ENCODE results near the gene FGF11. TPM values are rescaled to one million over a fixed set of nuclear protein-coding genes. Genes with fewer than 3 reads are reported as not detected.
"Not testable (repeated sequence)": the region's sequence is repeated elsewhere in the genome, so short reads cannot be mapped to it uniquely, and the experiment has no call there.

FGF11 gene
- total and polyA plus RNA-seq, 2 of the 4 experiments (the other 2 are of a cell fraction): 0.18 to 1.1 TPM

DNA sequence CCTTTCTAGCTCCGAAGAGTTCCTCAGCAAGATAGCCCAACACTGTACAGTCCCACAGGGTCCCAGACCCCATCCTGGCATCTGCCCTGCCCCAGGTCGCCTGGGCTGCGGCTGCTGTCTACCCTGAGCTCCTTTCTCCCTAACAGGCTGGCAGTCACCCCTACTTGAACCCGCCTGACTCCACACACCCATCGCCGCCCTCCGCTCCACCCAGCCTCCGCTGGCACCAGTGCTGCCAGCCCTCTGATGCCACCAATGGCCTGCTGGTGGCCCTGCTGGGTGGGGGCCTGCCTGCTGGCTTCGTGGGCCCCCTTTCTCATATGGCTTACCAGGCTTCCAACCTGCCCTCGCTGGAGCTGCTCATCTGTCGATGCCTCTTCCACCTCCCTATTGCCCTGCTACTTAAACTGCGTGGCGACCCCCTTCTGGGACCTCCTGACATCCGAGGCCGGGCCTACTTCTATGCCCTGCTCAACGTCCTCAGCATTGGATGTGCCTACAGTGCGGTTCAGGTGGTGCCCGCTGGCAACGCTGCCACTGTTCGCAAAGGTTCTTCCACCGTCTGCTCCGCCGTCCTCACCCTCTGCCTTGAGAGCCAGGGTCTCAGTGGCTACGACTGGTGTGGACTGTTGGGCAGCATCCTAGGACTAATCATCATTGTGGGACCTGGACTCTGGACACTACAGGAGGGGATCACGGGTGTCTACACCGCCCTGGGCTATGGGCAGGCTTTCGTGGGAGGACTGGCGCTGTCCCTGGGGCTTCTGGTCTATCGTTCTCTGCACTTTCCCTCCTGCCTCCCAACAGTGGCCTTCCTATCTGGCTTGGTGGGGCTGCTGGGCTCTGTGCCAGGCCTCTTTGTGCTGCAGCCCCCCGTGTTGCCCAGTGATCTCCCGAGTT, 42.8 kb downstream of the FGF11 start:
- Histone ChIP-seq H3K4me1 (ENCODE audit: control insufficient read depth, insufficient read depth, low read length) (peaks cover 17% of the 10 kb centered on the region), H3K79me1 (ENCODE audit: low read depth in 1 of 2, low read length in 2 of 2) (peaks cover 5 to 65% of the 10 kb centered on the region in 2 experiments; a peak in 3 of 4 replicates), H4K20me1 (ENCODE audit: insufficient read depth, low read length) (peaks cover 38% of the 10 kb centered on the region), H4K91ac (ENCODE audit: insufficient read depth, low read depth, low read length) (peak overlapping the region; percentile 100; the same call in 1 of the 2 replicates), H2AK5ac (ENCODE audit: low read depth, low read length) (peak overlapping the region; percentile 98; the same call in 1 of the 2 replicates), H3K27ac (ENCODE audit: insufficient read depth, low read length) (peak overlapping the region; percentile 99; the same call in 1 of the 2 replicates), H3K4ac (ENCODE audit: low read depth, low read length) (peak overlapping the region; percentile 100; the same call in 1 of the 2 replicates)
- H3K23ac ChIP-seq (ENCODE audit: low read depth, low read length); in situ Hi-C loops (cut with MboI; ENCODE audit: low sequenced_read_pairs); H3K4me3 ChIP-seq (ENCODE audit: insufficient read depth, low read depth, low read length); H3K4me2 ChIP-seq (ENCODE audit: low read depth, low read length); H2BK20ac ChIP-seq (ENCODE audit: low read depth, low read length); H3K9me3 ChIP-seq (ENCODE audit: control insufficient read depth, insufficient read depth, low read length); H4K5ac ChIP-seq (ENCODE audit: low read depth, low read length); H2BK15ac ChIP-seq (ENCODE audit: low read depth, low read length); H2BK120ac ChIP-seq (ENCODE audit: low read depth, low read length); CTCF ChIA-PET; ATAC-seq (ENCODE audit: low read depth); H3K36me3 ChIP-seq (ENCODE audit: control insufficient read depth, insufficient read depth, low read length); H4K8ac ChIP-seq (ENCODE audit: low read depth in 2 of 2, low read length in 2 of 2); BruUV-seq (replicated peaks); H3K27me3 ChIP-seq (ENCODE audit: control insufficient read depth, insufficient read depth, low read length); H2AFZ ChIP-seq (replicated peaks; ENCODE audit: low read length, poor library complexity); H3K56ac ChIP-seq (ENCODE audit: extremely low read depth, insufficient read depth, low read length); H3K18ac ChIP-seq (ENCODE audit: low read depth, low read length); DNase-seq; H2AK9ac ChIP-seq (replicated peaks; ENCODE audit: low read depth, low read length, poor library complexity); H2BK5ac ChIP-seq (ENCODE audit: low read depth, low read length, poor library complexity, severe bottlenecking); H3K14ac ChIP-seq (replicated peaks; ENCODE audit: low read depth, low read length); dilution Hi-C loops (cut with HindIII; ENCODE audit: low sequenced_read_pairs, unreplicated experiment); H3K9me1 ChIP-seq (ENCODE audit: insufficient read depth, low read length); POLR2A ChIA-PET (ENCODE audit: unreplicated experiment); H3K9ac ChIP-seq (ENCODE audit: low read depth, low read length): not testable (repeated sequence)
- WGBS, 2 experiments (ENCODE audit: extremely low coverage in 2 of 2, insufficient read length in 1 of 2): 97% methylated on average over 15 of the region's 31 CpGs; no CpG with 5 or more reads in 1 of the 2 experiments
- intact Hi-C loops (cut with micrococcal nuclease): loop anchor here (5.0 kb wide), 1 partner anchor 205 kb away; the partner anchor contains the start of genes TP53 and WRAP53

DNA sequence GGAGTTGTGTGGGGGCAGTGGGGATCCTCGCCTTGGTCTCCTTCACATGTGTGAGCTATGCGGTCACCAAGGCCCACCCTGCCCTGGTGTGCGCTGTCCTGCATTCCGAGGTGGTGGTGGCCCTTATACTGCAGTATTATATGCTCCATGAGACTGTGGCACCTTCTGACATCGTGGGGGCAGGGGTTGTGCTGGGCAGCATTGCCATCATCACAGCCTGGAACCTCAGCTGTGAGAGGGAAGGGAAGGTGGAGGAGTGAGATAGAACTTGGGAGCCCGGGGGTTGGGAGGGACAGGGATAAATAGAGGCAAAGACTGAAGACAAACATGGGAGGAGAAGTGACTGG, 43.4 kb downstream of the FGF11 start:
- POLR2A ChIA-PET (ENCODE audit: unreplicated experiment); in situ Hi-C loops (cut with MboI; ENCODE audit: low sequenced_read_pairs); BruUV-seq (replicated peaks); dilution Hi-C loops (cut with HindIII; ENCODE audit: low sequenced_read_pairs, unreplicated experiment); H3K27me3 ChIP-seq (ENCODE audit: control insufficient read depth, insufficient read depth, low read length); H2BK20ac ChIP-seq (ENCODE audit: low read depth, low read length); H2AFZ ChIP-seq (replicated peaks; ENCODE audit: low read length, poor library complexity); H2AK9ac ChIP-seq (replicated peaks; ENCODE audit: low read depth, low read length, poor library complexity); ATAC-seq (ENCODE audit: low read depth); CTCF ChIA-PET; H3K9me3 ChIP-seq (ENCODE audit: control insufficient read depth, insufficient read depth, low read length); H3K4me3 ChIP-seq (ENCODE audit: insufficient read depth, low read depth, low read length); H3K36me3 ChIP-seq (ENCODE audit: control insufficient read depth, insufficient read depth, low read length); DNase-seq; H3K9me1 ChIP-seq (ENCODE audit: insufficient read depth, low read length); H3K56ac ChIP-seq (ENCODE audit: extremely low read depth, insufficient read depth, low read length): not testable (repeated sequence)
- Histone ChIP-seq H3K4ac (ENCODE audit: low read depth, low read length) (peak overlapping the region; percentile 100), H3K18ac (ENCODE audit: low read depth, low read length) (peak overlapping the region; percentile 95), H3K9ac (ENCODE audit: low read depth, low read length) (peak overlapping the region; percentile 98), H3K27ac (ENCODE audit: insufficient read depth, low read length) (peak overlapping the region; percentile 99), H3K14ac (replicated peaks; ENCODE audit: low read depth, low read length) (peak overlapping the region; percentile 100), H2BK5ac (ENCODE audit: low read depth, low read length, poor library complexity, severe bottlenecking) (peak overlapping the region; percentile 100), H4K8ac (ENCODE audit: low read depth in 2 of 2, low read length in 2 of 2) (peak overlapping the region; percentile 91 to 98), H4K20me1 (ENCODE audit: insufficient read depth, low read length) (peaks cover 38% of the 10 kb centered on the region), H2BK15ac (ENCODE audit: low read depth, low read length) (peak overlapping the region; percentile 82; the same call in 1 of the 3 replicates), H3K23ac (ENCODE audit: low read depth, low read length) (peak overlapping the region; percentile 100), H3K79me1 (ENCODE audit: low read depth in 1 of 2, low read length in 2 of 2) (peaks cover 5 to 64% of the 10 kb centered on the region in 2 experiments; a peak in 3 of 4 replicates), H3K4me1 (ENCODE audit: control insufficient read depth, insufficient read depth, low read length) (peaks cover 13% of the 10 kb centered on the region), H2AK5ac (ENCODE audit: low read depth, low read length) (peak overlapping the region; percentile 98), H3K4me2 (ENCODE audit: low read depth, low read length) (peak overlapping the region; percentile 93), H4K5ac (ENCODE audit: low read depth, low read length) (peak overlapping the region; percentile 98), H4K91ac (ENCODE audit: insufficient read depth, low read depth, low read length) (peak overlapping the region; percentile 100), H2BK120ac (ENCODE audit: low read depth, low read length) (peak overlapping the region; percentile 100; the same call in 1 of the 2 replicates)
- WGBS, 2 experiments (ENCODE audit: extremely low coverage in 2 of 2, insufficient read length in 1 of 2): 50% methylated on average over 1 of the region's 6 CpGs; no CpG with 5 or more reads in 1 of the 2 experiments
- intact Hi-C loops (cut with micrococcal nuclease): loop anchor here (5.0 kb wide), 1 partner anchor 205 kb away; the partner anchor contains the start of genes TP53 and WRAP53
